LNCAP (cell line): ENCODE measurements around the gene HIPK2.

ENCODE experiments used
- CTCF ChIP-seq: fragments of 450-650 bp; IDR thresholded peaks from 2 replicates; pipeline ENCODE4 v1.5.1; 2017; ENCODE audit warnings: mild to moderate bottlenecking

Gene HIPK2

GRCh38 chr7:139646566-139646965, 131.2 kb downstream of the HIPK2 start:
- no peak for TF ChIP-seq CTCF

GRCh38 chr7:139645572-139646523, 131.9 kb downstream of the HIPK2 start:
- peak; percentile 89 for TF ChIP-seq CTCF

GRCh38 chr7:139643951-139644585, 133.7 kb downstream of the HIPK2 start:
- no peak for TF ChIP-seq CTCF

GRCh38 chr7:139642283-139642682, 135.5 kb downstream of the HIPK2 start:
- TF ChIP-seq CTCF, result no peak

GRCh38 chr7:139641337-139641992, 136.3 kb downstream of the HIPK2 start:
- TF ChIP-seq CTCF, result no peak

GRCh38 chr7:139640681-139641080, 137.1 kb downstream of the HIPK2 start:
- TF ChIP-seq CTCF, result no peak

GRCh38 chr7:139639563-139639962, 138.2 kb downstream of the HIPK2 start:
- TF ChIP-seq CTCF, result no peak
